Esophagus mucosa (tissue), 1 donor: Measurements from ENCODE around the gene PTPN9. TPM values are rescaled to one million over a fixed set of nuclear protein-coding genes. Genes with fewer than 3 reads are reported as not detected.
"Not testable (repeated sequence)": the region's sequence is repeated elsewhere in the genome, so short reads cannot be mapped to it uniquely, and the experiment has no call there.

Source experiments
- ATAC-seq: fragments of 200-7000 bp; cut with Tn5 transposase; one replicate; pipeline ENCODE4 v1.9.1; 2020
- total RNA-seq: library from RNA; stranded (reverse); gene quantifications from one replicate; pipeline ENCODE4 v1.2.4, GENCODE V29; 2023
- donor health status: DM: yes; HTN: yes; CAD: no.

The PTPN9 gene
- total RNA-seq, 1 donor from 2014 or later: 13.6 TPM

- no peak for ATAC-seq
These were observed 48.9 kb downstream of the PTPN9 start for GRCh38 chr15:75530169-75530568.

GRCh38 chr15:75525756-75526155, 53.4 kb downstream of the PTPN9 start:
- ATAC-seq: not testable (repeated sequence)

GRCh38 chr15:75523011-75523410, 56.1 kb downstream of the PTPN9 start:
- ATAC-seq: no peak

- no peak for ATAC-seq
These were observed 61.9 kb downstream of the PTPN9 start for GRCh38 chr15:75517233-75517632.

GRCh38 chr15:75508840-75509532, 70.1 kb downstream of the PTPN9 start:
- no peak for ATAC-seq

- no peak for ATAC-seq
These were observed 76.8 kb downstream of the PTPN9 start for GRCh38 chr15:75502360-75502759.

GRCh38 chr15:75493732-75494131, 85.4 kb downstream of the PTPN9 start:
- ATAC-seq: no peak

GRCh38 chr15:75483961-75484360, 95.2 kb downstream of the PTPN9 start:
- ATAC-seq: no peak

- ATAC-seq: not testable (repeated sequence)
These were observed 95.6 kb downstream of the PTPN9 start for GRCh38 chr15:75483556-75483955.

GRCh38 chr15:75483106-75483505, 96.0 kb downstream of the PTPN9 start:
- no peak for ATAC-seq

- not testable (repeated sequence) for ATAC-seq
These were observed 98.7 kb downstream of the PTPN9 start for GRCh38 chr15:75480463-75480862.

- no peak for ATAC-seq
These were observed 99.4 kb downstream of the PTPN9 start for GRCh38 chr15:75479670-75480069.

GRCh38 chr15:75477094-75477493, 102.0 kb downstream of the PTPN9 start:
- ATAC-seq: not testable (repeated sequence)

- no peak for ATAC-seq
These were observed 110.1 kb downstream of the PTPN9 start for GRCh38 chr15:75468913-75469598.

GRCh38 chr15:75460646-75461045, 118.5 kb downstream of the PTPN9 start:
- ATAC-seq: no peak

GRCh38 chr15:75459581-75459980, 119.5 kb downstream of the PTPN9 start:
- ATAC-seq: no peak

- ATAC-seq: no peak
These were observed 122.4 kb downstream of the PTPN9 start for GRCh38 chr15:75456710-75457109.

- no peak for ATAC-seq
These were observed 123.1 kb downstream of the PTPN9 start for GRCh38 chr15:75455982-75456531.

- peak; percentile 17 for ATAC-seq
These were observed 123.6 kb downstream of the PTPN9 start for GRCh38 chr15:75455424-75455981.

- no peak for ATAC-seq
These were observed 124.4 kb downstream of the PTPN9 start for GRCh38 chr15:75454471-75455378.

- peak; percentile 70 for ATAC-seq
These were observed 125.2 kb downstream of the PTPN9 start for GRCh38 chr15:75453703-75454470.
